Lower leg skin (tissue), 4 donors: ENCODE results near the gene CPA5. TPM values are rescaled to one million over a fixed set of nuclear protein-coding genes. Genes with fewer than 3 reads are reported as not detected.

Experiments used
- DNase-seq, 2 donors: peaks; one replicate each; pipeline ENCODE4 v3.0.0-alpha.2; 2019; ENCODE audit warnings: low spot score in 2 of 2
- H3K4me3 ChIP-seq: fragments of 200-600 bp; sonication (generic); 2 replicates; pipeline ENCODE4 v1.5.1; 2017; ENCODE audit warnings: mild to moderate bottlenecking, low read depth; ENCODE audit not compliant: poor library complexity, severe bottlenecking
- CTCF ChIP-seq, 3 donors: fragments of 450-650 bp; IDR thresholded peaks; one replicate each; pipeline ENCODE4 v1.5.1; 2016; ENCODE audit warnings: antibody characterized with exemption in 3 of 3, mild to moderate bottlenecking in 3 of 3, moderate library complexity in 2 of 3
- POLR2A ChIP-seq, 2 donors: fragments of 450-650 bp; IDR thresholded peaks; one replicate each; pipeline ENCODE4 v1.6.1; 2016 to 2017; ENCODE audit warnings: antibody characterized with exemption in 2 of 2, mild to moderate bottlenecking in 1 of 2, moderate library complexity in 1 of 2
- WGBS, 2 donors: methylation state at CpG; one replicate each; pipeline ENCODE4 v1.1.5; 2018; 5-methylcytosine and 5-hydroxymethylcytosine counted together
- intact Hi-C: fragments of 100-400 bp; cut with DNase I; formaldehyde crosslinking; loops from one replicate; pipeline ENCODE4 v1.15.0; 2023; ENCODE audit warnings: low total_unique reads
- total RNA-seq, 4 donors: library from RNA; depleted of rRNA; stranded (reverse); fragments of >200 nt; gene quantifications; one replicate each; pipeline ENCODE4 v1.1.0, GENCODE V29; 2016

Gene CPA5
- total RNA-seq, 4 donors from 2014 or later: not detected

- 64 to 66% methylated on average over 7 of the region's 7 CpGs for WGBS, 2 donors
- no peak overlapping the region for H3K4me3 ChIP-seq
- intact Hi-C loops: no loop called here
- peak in 1 of 2 donors; percentile 55 for DNase-seq
- no peak for TF ChIP-seq POLR2A (IDR thresholded peaks at IDR 0.05)
- no peak for TF ChIP-seq CTCF (IDR thresholded peaks at IDR 0.05)
Measured at GRCh38 chr7:130299866-130300265, 44.8 kb upstream of the CPA5 start.

- DNase-seq: no peak
- no peak for TF ChIP-seq POLR2A (IDR thresholded peaks at IDR 0.05)
- no peak for TF ChIP-seq CTCF (IDR thresholded peaks at IDR 0.05)
- 82 to 84% methylated on average over 8 of the region's 8 CpGs for WGBS, 2 donors
- no peak overlapping the region for H3K4me3 ChIP-seq
- intact Hi-C loops: no loop called here
Measured at GRCh38 chr7:130301501-130302020, 43.1 kb upstream of the CPA5 start.

GRCh38 chr7:130302649-130303048 lies 42.0 kb upstream of the CPA5 start:
- no peak overlapping the region for H3K4me3 ChIP-seq
- no peak for TF ChIP-seq POLR2A (IDR thresholded peaks at IDR 0.05)
- no peak for TF ChIP-seq CTCF (IDR thresholded peaks at IDR 0.05)
- intact Hi-C loops: no loop called here
- no peak for DNase-seq

GRCh38 chr7:130303127-130303526 lies 41.5 kb upstream of the CPA5 start:
- no peak overlapping the region for H3K4me3 ChIP-seq
- 76 to 78% methylated on average over 2 of the region's 2 CpGs for WGBS, 2 donors
- DNase-seq: no peak
- TF ChIP-seq POLR2A (IDR thresholded peaks at IDR 0.05): no peak
- TF ChIP-seq CTCF (IDR thresholded peaks at IDR 0.05): no peak
- intact Hi-C loops: no loop called here

- 80 to 83% methylated on average over 5 of the region's 5 CpGs for WGBS, 2 donors
- intact Hi-C loops: no loop called here
- DNase-seq: no peak
- TF ChIP-seq CTCF (IDR thresholded peaks at IDR 0.05): no peak
- no peak for TF ChIP-seq POLR2A (IDR thresholded peaks at IDR 0.05)
- no peak overlapping the region for H3K4me3 ChIP-seq
Measured at GRCh38 chr7:130303551-130303950, 41.1 kb upstream of the CPA5 start.

GRCh38 chr7:130303982-130304381 lies 40.6 kb upstream of the CPA5 start:
- intact Hi-C loops: no loop called here
- no peak for DNase-seq
- TF ChIP-seq POLR2A (IDR thresholded peaks at IDR 0.05) (no peak), CTCF (IDR thresholded peaks at IDR 0.05) (no peak)
- H3K4me3 ChIP-seq: no peak overlapping the region
- 86 to 93% methylated on average over 5 of the region's 5 CpGs for WGBS, 2 donors
